RWPE1 (cell line): ENCODE measurements around the gene GLRX.
"Not testable (repeated sequence)": the region's sequence is repeated elsewhere in the genome, so short reads cannot be mapped to it uniquely, and the experiment has no call there.

ENCODE experiments used
- CTCF ChIA-PET: fragments of 350-600 bp; sonication (Branson Sonifier 250); formaldehyde crosslinking; extraction: SDS; loops from one replicate; lab custom pipeline; 2021; lab: Yijun Ruan, JAX
- POLR2A ChIA-PET: fragments of 400-600 bp; formaldehyde crosslinking; extraction: SDS; loops from one replicate; lab custom pipeline; 2020; ENCODE audit warnings: antibody characterized with exemption; ENCODE audit not compliant: low non-redundant PET; lab: Yijun Ruan, JAX
- DNase-seq: peaks from one replicate; pipeline ENCODE4 v3.0.0; 2012; ENCODE audit warnings: low spot score
- H3K27ac ChIP-seq: fragments of 450-650 bp; 2 replicates; pipeline ENCODE4 v1.5.1; 2017
- TF ChIP-seq, protein P1 (sequence below): fragments of 450-650 bp; conservative IDR thresholded peaks from 2 replicates; pipeline ENCODE4 v1.5.1; 2017; ENCODE audit warnings: low read depth, mild to moderate bottlenecking

The GLRX gene

DNA sequence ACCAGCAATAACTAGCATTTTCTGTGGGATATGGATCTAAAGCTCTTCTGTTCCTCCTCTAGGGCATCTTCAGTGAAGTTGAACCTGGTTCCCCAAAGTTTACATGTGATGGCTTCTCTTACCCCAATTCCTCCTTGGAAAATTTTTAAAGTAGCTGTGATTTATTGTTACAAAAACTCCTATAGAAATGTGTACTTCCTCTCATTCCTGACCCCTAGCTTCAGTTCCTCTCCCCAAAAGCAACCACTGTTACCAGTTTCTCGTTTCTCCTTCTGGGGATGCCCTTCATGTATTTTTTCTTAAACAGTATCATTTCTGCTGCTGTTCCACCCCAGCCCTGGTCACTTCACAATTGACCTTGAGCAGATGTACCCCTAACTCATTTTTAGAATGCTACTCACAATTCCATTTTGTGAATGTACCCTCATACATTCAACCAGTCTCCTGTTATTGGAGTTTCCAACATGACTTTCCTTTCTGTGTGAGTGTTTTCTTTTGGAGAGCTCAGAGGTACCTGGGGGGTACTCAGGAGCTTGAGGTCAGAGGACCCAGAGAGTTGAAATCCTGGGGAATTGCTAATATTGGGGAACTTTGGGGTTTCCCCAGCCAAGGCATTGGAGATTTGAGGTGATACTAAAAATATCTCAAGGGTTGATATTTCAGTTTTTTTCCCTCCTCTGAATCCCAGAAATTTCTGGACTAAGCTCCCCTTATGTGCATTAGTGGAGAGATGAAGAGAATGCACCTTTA lies 18.6 kb upstream of the GLRX start:
- CTCF ChIA-PET: interaction anchor here (0.5 to 1.6 kb wide), 2 partner anchors 22 to 60 kb away, joined by 3 to 6 read pairs; no protein-coding TSS in a partner anchor
- DNase-seq: no peak

DNA sequence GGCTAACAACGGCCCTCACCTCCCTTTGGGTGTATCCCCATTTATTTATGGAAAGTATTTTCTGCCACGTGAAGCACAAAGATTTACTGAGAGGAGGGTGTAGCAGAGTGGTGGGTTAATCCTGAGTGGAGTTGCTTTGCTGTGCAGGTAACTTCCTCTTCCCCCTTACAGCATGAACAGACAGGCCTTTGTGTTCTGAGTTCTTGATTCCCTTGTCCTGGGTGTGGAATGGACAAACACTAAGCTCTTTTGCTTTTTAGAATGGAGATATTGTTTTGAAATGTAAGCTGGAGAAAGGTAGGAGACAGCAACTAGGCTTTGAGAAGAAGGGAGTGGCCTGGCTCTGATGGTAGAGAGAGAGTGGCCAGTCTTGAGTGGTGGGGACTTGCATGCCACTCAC lies 17.1 kb upstream of the GLRX start:
- TF ChIP-seq, protein P1, sequence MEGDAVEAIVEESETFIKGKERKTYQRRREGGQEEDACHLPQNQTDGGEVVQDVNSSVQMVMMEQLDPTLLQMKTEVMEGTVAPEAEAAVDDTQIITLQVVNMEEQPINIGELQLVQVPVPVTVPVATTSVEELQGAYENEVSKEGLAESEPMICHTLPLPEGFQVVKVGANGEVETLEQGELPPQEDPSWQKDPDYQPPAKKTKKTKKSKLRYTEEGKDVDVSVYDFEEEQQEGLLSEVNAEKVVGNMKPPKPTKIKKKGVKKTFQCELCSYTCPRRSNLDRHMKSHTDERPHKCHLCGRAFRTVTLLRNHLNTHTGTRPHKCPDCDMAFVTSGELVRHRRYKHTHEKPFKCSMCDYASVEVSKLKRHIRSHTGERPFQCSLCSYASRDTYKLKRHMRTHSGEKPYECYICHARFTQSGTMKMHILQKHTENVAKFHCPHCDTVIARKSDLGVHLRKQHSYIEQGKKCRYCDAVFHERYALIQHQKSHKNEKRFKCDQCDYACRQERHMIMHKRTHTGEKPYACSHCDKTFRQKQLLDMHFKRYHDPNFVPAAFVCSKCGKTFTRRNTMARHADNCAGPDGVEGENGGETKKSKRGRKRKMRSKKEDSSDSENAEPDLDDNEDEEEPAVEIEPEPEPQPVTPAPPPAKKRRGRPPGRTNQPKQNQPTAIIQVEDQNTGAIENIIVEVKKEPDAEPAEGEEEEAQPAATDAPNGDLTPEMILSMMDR: no peak
- H3K27ac ChIP-seq: no peak overlapping the region
- DNase-seq: no peak
- POLR2A ChIA-PET: no interaction called here
- CTCF ChIA-PET: interaction anchor here (0.6 to 1.0 kb wide), 4 partner anchors 59 to 211 kb away, joined by 3 to 4 read pairs (median 4); no protein-coding TSS in a partner anchor

More for the DNA sequence above, 18.6 kb upstream of the GLRX start:
- H3K27ac ChIP-seq: no peak overlapping the region
- POLR2A ChIA-PET: no interaction called here
- TF ChIP-seq, protein P1: no peak

DNA sequence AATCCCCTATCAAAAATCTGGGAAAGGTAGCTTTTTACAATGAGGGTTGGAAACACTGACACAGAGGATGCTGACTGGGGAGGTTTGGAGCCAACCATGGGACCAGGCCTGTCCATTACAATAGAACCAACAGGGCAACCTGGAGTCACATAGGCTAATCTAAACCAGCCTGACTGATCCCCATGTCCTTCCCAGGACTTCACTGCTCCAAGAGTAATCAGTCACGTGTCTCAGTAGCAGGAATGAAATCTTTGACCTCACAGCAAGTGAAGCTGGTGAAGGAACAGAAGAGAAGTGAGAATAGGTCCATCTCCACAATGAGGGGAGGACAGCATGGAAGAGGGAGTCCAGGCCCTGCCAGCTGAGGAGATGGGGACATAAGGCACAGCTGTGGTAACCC lies 16.0 kb upstream of the GLRX start:
- TF ChIP-seq, protein P1: no peak
- ChIA-PET CTCF (interaction anchor here (0.6 to 1.0 kb wide), 4 partner anchors 174 to 760 kb away, joined by 3 to 7 read pairs (median 4); no protein-coding TSS in a partner anchor), POLR2A (no interaction called here)
- DNase-seq: no peak
- H3K27ac ChIP-seq: no peak overlapping the region

DNA sequence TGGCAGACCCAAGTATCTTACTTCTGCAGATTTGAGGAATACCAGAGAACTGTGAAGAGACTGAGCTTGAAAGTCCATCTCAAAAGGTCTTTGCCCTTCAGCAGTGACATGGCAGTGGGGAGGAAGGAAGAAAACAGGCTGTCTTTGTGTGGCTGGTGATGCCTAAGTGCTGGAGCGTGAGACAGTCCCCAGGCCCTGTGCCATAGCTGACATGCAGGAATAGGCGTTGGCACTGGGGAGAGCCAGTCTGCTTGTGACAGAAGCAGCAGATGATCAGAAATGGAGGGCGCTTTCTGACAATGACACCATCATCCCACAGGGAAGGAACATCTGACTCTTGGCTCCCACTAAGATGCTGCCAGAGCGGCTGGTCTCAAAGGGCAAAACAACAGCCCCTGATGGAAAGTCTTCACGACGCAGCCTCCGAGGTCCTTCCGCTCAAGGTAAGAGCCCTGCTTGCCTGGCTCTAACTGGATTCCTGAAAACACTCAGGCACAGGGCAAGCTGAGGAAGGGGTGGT lies 15.5 kb upstream of the GLRX start:
- TF ChIP-seq, protein P1: no peak
- DNase-seq: no peak
- CTCF ChIA-PET: interaction anchor here (0.5 to 1.8 kb wide), 5 partner anchors 57 to 760 kb away, joined by 3 to 7 read pairs (median 6); no protein-coding TSS in a partner anchor
- POLR2A ChIA-PET: no interaction called here
- H3K27ac ChIP-seq: no peak overlapping the region

DNA sequence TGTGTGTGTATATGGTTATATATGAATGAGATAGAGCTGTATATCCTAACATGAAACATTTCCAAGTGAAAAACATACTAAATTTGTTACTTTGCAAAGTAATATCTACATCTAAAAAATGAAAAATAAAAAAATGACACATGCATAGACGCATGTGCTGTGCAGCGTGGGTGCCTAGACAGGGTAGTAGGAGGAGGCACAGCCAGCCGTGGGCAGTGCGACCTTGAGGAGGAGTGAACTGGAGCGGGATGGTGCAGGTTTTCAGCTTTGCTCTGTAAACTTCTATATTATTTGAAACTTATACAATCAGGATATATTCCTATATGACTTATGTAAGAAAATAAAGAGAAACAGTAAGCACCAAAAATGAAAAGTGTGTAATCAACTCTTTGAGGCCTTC lies 15.0 kb upstream of the GLRX start:
- no peak for DNase-seq
- ChIA-PET POLR2A (no interaction called here), CTCF (interaction anchor here (0.5 to 1.8 kb wide), 3 partner anchors 57 to 333 kb away, joined by 6 to 7 read pairs (median 6); no protein-coding TSS in a partner anchor)
- H3K27ac ChIP-seq: no peak overlapping the region
- TF ChIP-seq, protein P1: no peak

DNA sequence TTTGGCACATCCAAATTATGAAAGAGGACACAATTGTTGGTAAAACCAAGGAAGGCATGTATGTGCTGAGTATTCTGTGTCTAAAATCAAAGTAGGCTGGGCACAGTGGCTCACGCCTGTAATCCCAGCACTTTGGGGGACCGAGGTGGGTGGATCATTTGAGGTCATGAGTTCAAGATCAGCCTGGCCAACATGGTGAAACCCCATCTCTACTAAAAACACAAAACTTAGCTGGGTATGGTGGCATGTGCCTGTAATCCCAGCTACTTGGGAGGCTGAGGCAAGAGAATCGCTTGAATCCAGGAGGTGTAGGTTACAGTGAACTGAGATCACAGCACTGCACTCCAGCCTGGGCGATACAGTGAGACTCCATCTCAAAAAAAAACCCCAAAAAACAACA lies 14.4 kb upstream of the GLRX start:
- H3K27ac ChIP-seq, POLR2A ChIA-PET, DNase-seq: not testable (repeated sequence)
- CTCF ChIA-PET: interaction anchor here (0.6 to 1.8 kb wide), 2 partner anchors 56 to 499 kb away, joined by 6 to 7 read pairs; no protein-coding TSS in a partner anchor
